GM18505 (cell line): ENCODE measurements around the gene EFCAB11.

ENCODE experiments used
- ATAC-seq: cut with Tn5 transposase; IDR thresholded peaks from one replicate; pipeline ENCODE4 v1.9.1; 2021; ENCODE audit not compliant: unreplicated experiment
- POLR2A ChIP-seq: IDR thresholded peaks from 4 replicates; pipeline ENCODE4 v1.6.1; 2011; ENCODE audit warnings: borderline replicate concordance; ENCODE audit not compliant: insufficient read depth, insufficient read length; ENCODE audit errors: extremely low read depth

EFCAB11 gene

GRCh38 chr14:89792489-89793366 lies 161.8 kb downstream of the EFCAB11 start:
- TF ChIP-seq POLR2A: no peak

GRCh38 chr14:89787525-89787924 lies 167.0 kb downstream of the EFCAB11 start:
- no peak for TF ChIP-seq POLR2A
- ATAC-seq: no peak

More at GRCh38 chr14:89792489-89793366, 161.8 kb downstream of the EFCAB11 start:
- ATAC-seq: no peak

- ATAC-seq: no peak
- TF ChIP-seq POLR2A: no peak
Observed at GRCh38 chr14:89781046-89781445, 173.5 kb downstream of the EFCAB11 start.

DNA sequence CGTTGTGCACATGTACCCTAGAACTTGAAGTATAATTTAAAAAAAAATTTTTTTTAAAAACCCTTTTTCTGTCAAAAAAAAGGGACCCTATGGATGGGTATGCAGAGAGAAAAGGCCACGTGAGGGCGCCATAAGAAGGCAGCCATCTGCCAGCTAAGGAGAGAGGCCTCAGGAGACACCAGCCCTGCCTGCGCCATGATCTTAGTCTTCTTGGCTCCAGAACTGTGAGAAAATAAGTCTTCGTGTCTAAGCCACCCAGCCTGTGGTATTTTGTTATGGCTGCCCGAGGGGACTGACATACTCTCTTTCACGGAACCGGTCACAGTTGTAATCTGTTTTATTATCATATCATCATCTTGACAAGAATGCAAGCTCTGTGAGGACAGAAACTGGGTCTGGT lies 174.8 kb downstream of the EFCAB11 start:
- no peak for TF ChIP-seq POLR2A
- no peak for ATAC-seq

- no peak for TF ChIP-seq POLR2A
- ATAC-seq: no peak
Observed at GRCh38 chr14:89775946-89776345, 178.6 kb downstream of the EFCAB11 start.

DNA sequence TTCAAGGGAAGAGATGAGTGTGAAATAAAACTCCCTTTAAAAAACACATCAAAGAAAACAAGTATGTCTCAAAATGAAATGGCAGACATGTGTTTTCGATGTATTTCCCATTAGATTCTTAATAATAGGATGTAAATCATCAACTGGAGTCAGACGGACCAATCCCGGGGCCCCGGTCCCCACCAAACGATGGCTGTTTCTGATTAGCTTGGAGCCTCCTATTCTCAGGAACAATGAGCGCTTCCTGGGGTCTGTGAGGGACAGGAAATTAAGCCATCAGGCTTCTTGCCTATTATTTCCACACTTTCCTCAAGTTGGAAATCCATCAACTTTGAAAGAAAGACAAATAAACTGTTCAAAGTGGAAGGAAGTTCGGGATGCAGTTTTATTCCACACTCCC lies 179.4 kb downstream of the EFCAB11 start:
- no peak for TF ChIP-seq POLR2A
- ATAC-seq: no peak

DNA sequence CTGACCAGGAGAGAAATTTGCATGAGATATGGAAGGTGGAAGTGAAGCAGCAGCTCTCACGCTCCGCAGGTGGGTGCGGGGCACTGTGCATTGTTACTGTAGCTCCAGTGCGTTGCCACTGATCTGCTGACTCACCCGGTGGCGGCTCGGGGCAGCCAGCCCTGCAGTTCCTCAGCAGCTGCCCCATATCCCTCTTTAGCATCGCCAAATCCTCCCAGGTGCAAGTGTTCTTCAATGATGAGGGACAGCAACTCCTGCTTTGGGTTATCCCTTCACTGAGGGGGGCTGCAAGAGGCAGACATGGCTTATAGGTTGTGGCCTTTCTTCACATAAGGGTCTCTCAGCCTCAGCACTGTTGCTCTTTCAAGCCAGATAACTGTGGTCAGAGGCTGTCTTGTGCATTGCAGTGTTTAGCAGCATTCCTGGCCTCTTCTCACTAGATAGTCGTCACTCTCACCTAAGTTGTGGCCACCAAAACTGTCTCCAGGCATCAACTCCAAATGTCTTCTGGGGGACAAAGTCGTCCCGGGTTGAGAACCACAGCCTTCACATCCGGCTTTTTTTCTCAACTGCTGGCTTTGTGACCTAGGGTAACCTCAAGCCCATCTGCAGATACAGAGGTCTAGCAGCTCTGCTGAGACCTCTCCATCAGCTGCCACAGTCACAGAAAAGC lies 180.8 kb downstream of the EFCAB11 start:
- ATAC-seq: peak; percentile 87
- peak; percentile 25 for TF ChIP-seq POLR2A

- ATAC-seq: peak; percentile 43
Observed at GRCh38 chr14:89773151-89773550, 181.4 kb downstream of the EFCAB11 start.

GRCh38 chr14:89771251-89771650 lies 183.3 kb downstream of the EFCAB11 start:
- no peak for ATAC-seq

More at GRCh38 chr14:89773151-89773550, 181.4 kb downstream of the EFCAB11 start:
- no peak for TF ChIP-seq POLR2A

GRCh38 chr14:89767861-89768268 lies 186.7 kb downstream of the EFCAB11 start:
- no peak for TF ChIP-seq POLR2A
- peak; percentile 62 for ATAC-seq

More at GRCh38 chr14:89771251-89771650, 183.3 kb downstream of the EFCAB11 start:
- no peak for TF ChIP-seq POLR2A

GRCh38 chr14:89767131-89767530 lies 187.4 kb downstream of the EFCAB11 start:
- TF ChIP-seq POLR2A: no peak
- ATAC-seq: no peak

GRCh38 chr14:89765346-89765745 lies 189.2 kb downstream of the EFCAB11 start:
- ATAC-seq: no peak
- no peak for TF ChIP-seq POLR2A

DNA sequence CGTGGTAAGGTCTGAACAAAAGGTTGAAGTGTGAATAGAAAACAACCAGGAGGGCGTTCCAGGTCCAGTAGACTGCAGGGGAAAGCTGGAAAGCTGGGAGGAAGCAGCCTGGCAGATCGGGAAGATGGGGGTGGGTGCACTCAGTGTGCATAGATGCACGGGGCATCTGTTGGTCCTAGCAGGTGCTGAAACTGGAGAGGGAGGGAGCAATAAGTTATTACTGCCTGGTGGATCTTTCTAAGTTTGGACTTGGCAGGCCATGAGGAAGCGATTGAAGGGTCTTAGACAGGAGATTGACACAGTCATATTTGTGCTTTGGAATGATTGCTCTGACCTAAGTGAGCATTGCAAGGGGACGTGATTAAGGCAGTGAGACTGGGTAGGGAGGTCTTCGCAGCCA lies 194.4 kb downstream of the EFCAB11 start:
- ATAC-seq: no peak
- no peak for TF ChIP-seq POLR2A
